ENCODE results near the gene IRS2.

IRS2 gene

GRCh38 chr13:109703250-109703649 is 83.1 kb downstream of the IRS2 start:
- no peak for DNase-seq (ENCODE audit: low read depth)
